NCI-H345 treated with DMSO at 0.1 percent for 48 hours (cell line): ENCODE results near the gene GJB3.
"Not testable (repeated sequence)": the region's sequence is repeated elsewhere in the genome, so short reads cannot be mapped to it uniquely, and the experiment has no call there.

ENCODE experiments used
- DNase-seq: peaks from one replicate; lab custom pipeline; 2025; ENCODE audit not compliant: unreplicated experiment; lab: John Stamatoyannopoulos, UW

Gene GJB3

DNA sequence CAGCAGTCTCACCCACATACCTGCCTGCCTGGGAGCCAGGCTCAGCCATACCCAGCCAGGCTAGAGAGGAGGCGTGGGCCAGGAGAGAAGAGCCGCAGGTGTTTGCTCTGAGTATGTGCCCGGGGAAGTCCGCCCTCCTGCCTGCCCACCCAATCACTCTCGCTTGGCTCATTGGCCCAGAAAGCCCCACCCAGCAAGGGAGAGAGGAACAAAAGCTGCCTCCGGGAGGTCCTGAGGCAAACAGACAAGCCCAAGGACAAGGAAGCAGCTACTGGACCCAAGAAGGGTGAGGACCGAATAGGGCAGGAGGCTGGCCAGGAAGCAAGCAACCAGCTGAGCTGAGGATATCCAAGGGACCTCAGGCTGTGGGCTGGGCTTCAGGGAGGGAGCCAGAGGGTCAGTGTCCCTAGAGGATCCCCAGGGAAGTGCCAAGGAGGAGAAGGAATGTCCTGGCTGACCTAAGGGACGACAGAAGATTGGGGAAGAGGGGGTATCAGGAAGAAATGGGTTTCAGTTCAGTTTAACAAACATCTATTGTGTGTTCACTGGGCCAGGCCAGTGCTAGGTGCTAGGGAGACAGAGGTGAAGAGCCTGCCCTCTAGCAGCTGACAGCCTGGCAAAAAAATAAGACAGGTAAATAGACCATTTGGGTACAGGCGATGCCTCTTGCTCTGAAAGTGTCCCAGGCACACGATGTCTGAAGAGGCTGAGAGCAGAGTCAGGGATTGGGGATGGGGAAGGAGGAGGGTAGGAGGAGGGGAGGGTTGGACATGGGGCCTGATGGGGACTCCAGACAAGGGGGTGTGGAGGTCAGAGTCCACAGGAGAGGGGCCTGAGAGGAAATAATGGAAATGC, 21.3 kb upstream of the GJB3 start, which contains the start of gene GJB4:
Gene GJB4 (plus strand): TSS at position 238 of the 855 bp plus-strand sequence. CDS start 1,515 bp downstream, outside the sequence.
- no peak for DNase-seq

DNA sequence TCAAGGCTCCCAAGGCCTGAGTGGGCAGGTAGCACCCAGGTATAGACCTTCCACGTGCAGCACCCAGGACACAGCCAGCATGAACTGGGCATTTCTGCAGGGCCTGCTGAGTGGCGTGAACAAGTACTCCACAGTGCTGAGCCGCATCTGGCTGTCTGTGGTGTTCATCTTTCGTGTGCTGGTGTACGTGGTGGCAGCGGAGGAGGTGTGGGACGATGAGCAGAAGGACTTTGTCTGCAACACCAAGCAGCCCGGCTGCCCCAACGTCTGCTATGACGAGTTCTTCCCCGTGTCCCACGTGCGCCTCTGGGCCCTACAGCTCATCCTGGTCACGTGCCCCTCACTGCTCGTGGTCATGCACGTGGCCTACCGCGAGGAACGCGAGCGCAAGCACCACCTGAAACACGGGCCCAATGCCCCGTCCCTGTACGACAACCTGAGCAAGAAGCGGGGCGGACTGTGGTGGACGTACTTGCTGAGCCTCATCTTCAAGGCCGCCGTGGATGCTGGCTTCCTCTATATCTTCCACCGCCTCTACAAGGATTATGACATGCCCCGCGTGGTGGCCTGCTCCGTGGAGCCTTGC, 19.7 kb upstream of the GJB3 start:
- no peak for DNase-seq

DNA sequence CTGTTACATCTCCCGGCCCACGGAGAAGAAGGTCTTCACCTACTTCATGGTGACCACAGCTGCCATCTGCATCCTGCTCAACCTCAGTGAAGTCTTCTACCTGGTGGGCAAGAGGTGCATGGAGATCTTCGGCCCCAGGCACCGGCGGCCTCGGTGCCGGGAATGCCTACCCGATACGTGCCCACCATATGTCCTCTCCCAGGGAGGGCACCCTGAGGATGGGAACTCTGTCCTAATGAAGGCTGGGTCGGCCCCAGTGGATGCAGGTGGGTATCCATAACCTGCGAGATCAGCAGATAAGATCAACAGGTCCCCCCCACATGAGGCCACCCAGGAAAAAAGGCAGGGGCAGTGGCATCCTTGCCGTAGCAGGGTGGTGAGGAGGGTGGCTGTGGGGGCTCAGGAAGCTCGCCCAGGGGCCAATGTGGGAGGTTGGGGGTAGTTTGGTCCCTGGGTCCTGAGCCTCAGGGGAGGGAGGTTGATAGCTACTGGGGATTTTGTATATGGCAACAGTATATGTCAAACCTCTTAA, 19.2 kb upstream of the GJB3 start:
- no peak for DNase-seq

DNA sequence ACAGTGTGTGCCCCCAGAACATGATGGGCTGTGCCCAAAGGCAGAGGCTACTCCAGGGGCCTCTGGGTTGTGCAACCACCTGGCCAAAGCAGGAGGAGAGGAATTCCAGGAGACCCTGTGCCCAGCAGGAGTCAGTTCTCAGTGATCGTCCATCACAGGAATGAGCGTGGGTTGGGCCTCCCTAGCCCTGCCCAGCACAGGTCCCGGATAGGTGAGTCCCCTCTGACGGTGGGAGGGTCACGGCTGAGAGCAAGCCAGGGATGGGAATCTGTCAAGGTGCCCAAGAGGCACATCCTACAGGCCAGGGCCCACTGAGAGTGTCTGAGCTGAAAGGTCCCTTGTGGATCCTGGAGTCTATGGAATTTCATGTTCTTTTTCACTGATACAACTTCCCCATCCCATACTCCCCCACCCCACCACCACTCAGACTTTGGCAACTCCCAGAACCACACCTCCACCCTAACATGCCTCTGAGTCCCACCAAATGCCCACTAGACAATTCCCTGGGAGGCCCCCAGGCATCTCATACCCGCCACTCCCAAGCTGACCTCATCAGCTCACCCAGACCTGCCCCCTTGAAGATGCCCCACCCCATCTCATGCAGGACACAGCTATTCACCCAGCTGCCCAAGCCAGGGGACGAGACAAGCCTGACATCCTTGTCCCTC, 18.4 kb upstream of the GJB3 start:
- no peak for DNase-seq

DNA sequence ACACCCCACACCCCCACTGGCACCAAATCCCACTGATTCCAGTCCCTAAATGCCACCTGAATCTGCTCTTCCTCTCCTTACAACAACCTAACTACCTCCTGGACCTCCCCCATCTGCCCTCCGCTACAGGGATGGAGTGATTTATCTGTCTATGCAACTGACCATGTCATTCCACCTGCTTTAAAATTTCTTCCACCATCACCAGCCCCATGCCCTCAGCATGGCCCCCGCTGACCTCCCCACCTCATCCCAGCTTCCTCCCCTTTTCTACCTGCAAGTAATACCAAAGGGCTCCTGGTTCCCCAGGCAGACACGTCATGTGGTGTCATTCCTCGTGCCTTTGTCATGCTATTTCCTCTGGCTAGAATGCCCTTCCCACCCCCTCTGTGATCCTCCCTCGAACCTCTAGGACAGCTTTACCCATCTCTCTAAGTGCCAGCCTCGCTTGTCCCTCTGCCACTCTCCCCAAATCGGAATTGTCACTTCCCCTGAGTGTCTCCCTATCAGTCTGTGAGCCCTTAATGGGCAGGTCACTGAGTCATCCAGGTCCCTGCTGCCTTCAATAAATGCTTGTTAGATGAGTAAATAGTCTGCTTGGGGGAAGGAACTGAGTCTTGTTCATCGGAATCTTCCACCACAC, 17.8 kb upstream of the GJB3 start:
- DNase-seq = no peak

DNA sequence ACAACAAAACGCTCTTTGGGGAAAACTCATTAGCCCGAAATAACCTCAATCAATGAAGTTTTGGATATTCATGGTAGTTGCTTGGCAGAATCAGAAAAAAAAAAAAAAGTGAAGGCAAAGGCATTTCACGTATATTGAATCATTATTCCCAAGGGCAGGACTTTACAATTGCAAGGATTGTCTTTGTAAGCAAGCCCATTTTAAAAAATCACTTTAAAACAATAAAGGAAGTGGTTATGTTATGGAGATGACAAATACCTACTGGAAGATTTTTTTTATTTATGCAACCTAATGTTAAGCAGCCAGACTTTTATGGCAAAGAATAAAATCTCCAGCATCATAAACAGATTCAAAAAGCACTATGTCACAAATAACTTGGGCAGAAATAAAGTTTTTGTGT, 12.2 kb upstream of the GJB3 start:
- DNase-seq = no peak

DNA sequence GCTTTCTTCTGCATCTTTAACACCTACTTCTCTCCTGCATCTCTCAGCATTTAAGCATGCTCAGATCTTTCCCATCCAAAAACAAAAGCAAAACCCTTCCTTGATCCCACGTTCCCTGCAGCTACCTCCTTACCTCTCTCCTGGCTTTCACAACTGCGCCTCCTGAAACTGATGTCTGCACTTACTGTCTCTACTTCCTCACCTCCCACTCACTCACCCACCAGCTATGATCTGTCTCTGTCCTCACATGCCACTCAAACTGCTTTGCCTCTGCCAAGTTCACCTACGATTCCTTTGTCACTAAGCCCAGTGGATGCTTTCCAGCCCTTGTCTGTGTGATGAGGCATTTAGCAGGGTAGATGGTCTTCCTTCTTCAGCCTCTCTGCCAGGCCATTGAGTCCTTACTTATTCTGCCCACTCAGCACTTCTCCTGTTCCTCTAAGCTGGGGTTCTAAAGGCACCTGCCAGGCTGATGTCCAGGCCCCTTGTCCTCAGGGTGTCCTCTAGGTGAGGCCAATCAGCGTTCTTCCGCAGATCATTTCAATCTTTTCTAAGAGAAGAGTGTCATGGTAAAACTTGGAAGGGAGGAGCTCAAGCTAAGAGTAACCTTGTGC, 10.0 kb upstream of the GJB3 start:
- no peak for DNase-seq

DNA sequence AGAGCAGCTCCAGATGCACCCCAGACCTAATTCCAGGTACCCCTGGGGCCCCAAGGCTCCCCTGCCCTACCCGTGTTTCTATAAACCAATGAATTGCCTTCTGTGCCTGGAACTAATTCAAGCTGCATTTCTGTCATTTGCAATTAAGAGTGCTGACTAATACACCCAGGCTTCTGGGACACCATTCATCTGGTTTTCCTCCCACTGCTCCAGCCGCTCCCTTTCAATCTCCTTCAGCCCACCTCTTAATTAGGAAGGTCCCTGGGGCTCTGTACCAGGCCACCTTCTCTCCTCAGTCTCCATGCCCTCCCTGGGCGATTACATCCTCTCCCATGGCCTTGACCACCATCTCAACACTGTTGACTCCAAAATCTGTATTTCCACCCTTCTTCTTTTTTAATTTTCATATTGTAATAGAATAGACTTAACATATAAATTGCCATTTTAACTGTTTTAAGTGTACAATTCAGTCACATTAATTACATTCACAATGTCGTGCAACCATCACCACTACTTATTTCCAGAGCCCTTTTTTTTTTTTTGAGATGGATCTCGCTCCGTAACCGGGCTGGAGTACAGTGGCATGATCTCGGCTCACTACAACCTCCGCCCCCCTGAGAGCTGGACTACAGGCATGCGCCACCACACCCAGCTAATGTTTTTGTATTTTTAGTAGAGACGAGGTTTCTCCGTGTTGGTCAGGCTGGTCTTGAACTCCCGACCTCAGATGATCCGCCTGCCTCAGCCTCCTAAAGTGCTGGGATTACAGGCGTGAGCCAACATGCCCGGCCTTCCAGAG, 9.2 kb upstream of the GJB3 start:
- no peak for DNase-seq

DNA sequence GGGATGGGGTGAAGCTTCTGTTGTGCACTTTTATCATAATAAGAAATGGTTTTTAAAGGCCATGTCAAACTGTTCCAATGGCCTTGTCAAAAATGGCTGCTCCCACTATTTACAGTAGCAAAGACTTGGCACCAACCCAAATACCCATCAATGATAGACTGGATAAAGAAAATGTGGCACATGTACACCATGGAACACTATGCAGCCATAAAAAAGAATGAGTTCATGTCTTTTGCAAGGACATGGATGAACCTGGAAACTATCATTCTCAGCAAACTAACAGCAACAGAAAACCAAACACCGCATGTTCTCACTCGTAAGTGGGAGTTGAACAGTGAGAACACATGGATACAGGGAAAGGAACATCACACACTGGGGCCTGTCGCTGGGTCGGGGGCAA, 7.9 kb upstream of the GJB3 start:
- DNase-seq = not testable (repeated sequence)

DNA sequence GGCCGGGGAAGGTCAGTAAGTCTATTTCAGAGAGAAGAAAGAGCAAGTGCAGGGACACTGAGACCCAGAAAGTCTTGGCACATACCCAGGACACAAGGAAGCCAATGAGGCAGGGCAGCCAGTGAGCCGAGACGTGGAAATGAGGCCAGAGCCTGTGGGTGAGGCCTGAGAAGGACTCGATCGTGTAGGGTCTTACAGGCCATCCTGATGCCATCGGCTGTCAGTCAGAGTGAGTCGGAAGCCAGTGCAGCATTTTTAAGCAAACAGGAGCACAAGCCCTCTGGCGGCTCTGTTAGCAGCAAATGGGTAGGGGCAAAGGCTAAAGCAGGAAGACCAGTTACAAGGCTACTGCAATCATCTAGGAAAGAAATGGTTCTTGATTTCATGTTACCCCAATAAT, 6.1 kb upstream of the GJB3 start:
- no peak for DNase-seq

DNA sequence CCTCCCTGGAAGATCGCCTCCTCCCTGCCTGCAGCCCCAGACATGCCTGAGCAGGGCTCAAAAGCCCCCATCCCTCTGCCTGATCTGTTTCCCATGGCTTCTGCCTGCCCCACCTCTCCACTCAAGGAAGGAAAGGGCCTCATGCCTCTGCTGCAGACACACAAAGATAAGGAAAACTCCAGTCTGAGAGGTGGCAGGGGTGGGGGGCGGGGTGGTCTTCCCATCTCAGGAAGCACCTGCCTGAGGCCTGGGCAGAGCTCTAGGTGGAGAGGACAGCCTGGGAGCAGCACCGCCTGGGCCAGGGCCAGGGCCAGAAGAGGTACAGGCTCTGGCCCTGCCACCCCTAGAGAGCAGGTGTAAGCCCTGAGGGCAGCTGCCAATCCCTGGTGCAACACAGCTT, 4.1 kb upstream of the GJB3 start:
- DNase-seq = no peak

DNA sequence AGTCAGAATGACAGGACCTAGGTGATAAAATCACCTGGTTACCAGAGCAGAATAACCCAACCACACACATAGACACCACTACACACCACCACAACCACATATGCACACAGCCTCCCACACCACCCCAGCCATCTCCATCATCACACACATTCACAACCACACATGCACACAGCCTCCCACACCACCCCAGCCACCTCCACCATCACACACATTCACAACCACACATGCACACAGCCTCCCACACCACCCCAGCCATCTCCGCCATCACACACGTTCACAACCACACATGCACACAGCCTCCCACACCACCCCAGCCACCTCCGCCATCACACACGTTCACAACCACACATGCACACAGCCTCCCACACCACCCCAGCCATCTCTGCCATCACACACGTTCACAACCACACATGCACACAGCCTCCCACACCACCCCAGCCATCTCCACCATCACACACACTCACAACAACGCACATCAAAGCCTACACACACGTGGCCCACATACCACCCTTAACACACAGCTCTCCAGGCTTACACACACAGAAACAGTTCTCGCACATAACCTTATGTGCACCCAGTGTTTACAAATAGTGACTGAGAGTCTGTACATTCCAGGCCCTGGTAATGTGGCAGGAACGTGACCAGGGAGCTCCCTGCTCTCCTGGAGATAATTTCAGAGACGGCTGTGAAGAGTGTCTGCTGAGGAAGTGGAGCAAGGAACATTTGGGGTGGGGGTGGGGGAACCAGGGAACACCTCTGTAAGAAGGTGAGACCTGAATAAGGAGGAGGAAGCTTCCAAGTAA, 3.3 kb upstream of the GJB3 start:
- no peak for DNase-seq

DNA sequence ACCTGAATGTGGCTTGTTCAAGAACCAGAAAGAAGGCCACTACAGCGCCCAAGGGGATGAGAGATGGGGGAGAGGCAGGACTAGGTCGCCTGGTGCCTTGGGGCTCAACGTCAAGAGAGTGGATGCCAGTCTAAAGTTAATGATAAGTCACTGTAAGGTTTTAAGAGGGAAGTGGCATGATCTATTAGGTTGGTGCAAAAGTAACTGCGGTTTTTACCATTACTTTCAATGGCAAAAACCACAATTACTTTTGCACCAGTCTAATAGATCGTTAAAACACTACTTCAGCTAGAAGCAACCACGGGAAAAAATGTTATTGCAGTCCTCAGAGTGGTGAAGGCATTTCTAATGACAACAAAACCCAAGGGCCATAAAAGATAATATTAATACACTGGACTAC, 2.6 kb upstream of the GJB3 start:
- no peak for DNase-seq

DNA sequence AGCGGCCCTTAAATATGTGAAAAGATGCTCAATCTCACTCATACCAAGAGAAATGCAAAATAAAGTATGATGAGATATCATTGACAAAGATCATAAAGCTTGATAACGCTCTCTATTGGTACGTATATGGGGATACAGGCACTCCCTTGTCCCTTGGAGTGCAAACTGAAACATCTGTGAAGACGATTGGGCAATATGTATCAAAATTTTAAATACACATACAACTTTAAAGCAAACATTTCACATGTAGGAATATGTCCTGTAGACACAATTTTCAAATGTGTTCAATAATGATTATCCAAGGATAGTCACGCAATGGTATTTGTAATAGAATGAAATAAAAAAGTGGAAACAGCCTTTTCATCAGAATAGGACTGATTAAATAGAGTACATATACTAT, 2.0 kb upstream of the GJB3 start:
- DNase-seq = no peak

DNA sequence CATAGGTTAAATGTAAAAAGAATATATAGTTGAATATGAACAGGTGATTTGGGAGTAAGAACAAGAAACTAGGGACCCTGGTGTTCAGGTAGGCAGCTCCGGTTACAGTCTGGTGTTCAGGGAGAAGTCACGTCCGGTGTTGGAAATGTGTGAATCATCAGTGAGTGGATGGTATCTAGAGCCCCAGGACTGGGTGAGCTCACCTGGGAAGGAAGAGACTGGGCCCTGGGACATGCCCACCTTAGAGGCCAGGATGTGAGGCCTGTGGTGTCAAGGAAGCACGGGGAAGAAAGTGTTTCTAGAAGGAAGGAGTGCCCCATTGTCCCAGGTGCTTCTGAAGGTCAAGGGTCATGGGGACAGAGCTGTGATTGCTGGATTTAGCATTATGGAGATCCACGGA, 1.5 kb upstream of the GJB3 start:
- DNase-seq = no peak

DNA sequence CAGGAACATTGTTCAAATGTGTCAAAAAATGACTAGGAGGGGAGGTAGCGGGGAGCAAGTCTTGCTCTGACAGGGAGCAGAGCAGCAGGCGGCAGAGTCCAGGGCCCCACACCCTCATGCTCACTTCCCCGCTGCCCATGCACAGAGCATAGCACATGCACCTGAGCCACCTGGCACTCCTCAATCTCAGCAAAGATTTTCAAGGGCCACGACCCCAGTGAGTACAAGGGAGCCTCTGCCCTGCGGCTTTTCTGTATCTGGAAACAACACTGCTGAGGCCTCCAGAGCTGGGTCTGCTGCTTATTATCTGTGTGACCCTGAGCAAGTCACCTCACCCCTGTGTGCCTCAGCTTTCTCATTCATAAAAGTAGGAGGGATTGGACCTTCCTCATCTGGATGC, 1.1 kb upstream of the GJB3 start:
- DNase-seq = no peak

DNA sequence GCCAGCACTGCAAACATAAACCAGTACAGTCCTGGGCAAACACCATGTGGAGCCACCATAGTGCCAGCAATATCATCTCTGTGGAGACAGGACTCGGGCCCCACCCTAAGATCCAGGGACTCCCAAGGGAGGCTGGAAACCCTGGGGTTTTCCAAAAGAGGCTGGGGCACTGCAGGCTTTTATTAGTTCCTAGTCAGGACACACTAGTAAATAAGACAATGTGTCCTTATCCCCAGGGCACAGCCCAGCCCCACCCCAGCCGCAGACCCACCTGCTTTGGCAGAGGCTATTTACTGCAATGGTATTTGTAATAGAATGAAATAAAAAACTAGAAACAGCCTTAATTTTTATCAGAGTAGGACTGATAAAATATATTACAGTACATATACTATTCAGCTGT, 486 bp upstream of the GJB3 start:
- DNase-seq = no peak

DNA sequence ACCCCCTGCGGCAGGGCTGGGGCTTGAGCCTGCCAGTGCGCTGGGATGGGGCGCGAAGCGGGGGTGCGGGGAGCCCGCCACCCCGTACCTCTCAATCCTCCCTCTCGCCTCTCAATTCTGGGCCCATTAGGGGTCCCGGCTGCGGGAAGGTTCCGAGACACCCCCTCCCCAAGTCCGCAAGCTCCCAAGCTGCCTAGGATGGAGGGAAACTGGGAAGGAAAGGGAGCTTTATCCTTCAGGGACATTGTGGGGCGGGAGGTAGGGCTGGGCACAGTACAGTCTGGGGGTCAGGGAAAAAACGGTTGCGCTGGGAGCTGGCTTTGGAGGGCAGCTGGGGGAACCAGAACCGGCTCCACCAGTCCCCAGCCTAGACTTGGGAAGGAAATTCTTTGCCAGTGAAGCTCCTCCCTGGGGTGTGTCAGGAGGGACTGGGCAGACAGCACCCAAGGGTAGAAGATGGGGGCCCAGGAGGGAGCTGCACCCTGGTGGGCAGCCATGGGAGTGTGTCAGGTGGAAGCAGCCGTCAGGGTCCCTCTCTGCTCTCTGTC, 904 bp downstream of the GJB3 start:
- DNase-seq = no peak

DNA sequence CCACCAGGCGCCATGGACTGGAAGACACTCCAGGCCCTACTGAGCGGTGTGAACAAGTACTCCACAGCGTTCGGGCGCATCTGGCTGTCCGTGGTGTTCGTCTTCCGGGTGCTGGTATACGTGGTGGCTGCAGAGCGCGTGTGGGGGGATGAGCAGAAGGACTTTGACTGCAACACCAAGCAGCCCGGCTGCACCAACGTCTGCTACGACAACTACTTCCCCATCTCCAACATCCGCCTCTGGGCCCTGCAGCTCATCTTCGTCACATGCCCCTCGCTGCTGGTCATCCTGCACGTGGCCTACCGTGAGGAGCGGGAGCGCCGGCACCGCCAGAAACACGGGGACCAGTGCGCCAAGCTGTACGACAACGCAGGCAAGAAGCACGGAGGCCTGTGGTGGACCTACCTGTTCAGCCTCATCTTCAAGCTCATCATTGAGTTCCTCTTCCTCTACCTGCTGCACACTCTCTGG, 3.8 kb downstream of the GJB3 start:
- DNase-seq = no peak
